Lung (tissue), 12 donors: ENCODE data around the gene FAM118A. TPM values are rescaled to one million over a fixed set of nuclear protein-coding genes. Genes with fewer than 3 reads are reported as not detected.

Experiments
- ATAC-seq: fragments of 200-7000 bp; cut with Tn5 transposase; one replicate; pipeline ENCODE4 v1.9.1; 2020; ENCODE audit warnings: moderate number of reproducible peaks; ENCODE audit not compliant: insufficient read depth, low FRiP score
- DNase-seq, 3 donors: peaks; one replicate each; pipeline ENCODE4 v3.0.0-alpha.2; 2013 to 2017
- H3K27ac ChIP-seq, 2 donors: one replicate each; pipeline ENCODE4 v1.5.1; 2013; ENCODE audit warnings: mild to moderate bottlenecking in 2 of 2, moderate library complexity in 2 of 2, control low read depth in 1 of 2, inconsistent platforms in 1 of 2, low read depth in 1 of 2, low read length in 1 of 2
- H3K27me3 ChIP-seq, 3 donors: one replicate each; pipeline ENCODE4 v1.5.1; 2013; ENCODE audit warnings: low read length in 2 of 3; ENCODE audit not compliant: control insufficient read depth in 3 of 3, insufficient read depth in 3 of 3
- H3K36me3 ChIP-seq, 4 donors: one replicate each; pipeline ENCODE4 v1.5.1; 2013; ENCODE audit warnings: low read length in 4 of 4, mild to moderate bottlenecking in 1 of 4, moderate library complexity in 1 of 4; ENCODE audit not compliant: control insufficient read depth in 4 of 4, insufficient read depth in 4 of 4
- H3K4me1 ChIP-seq, 5 donors: one replicate each; pipeline ENCODE4 v1.5.1; 2013; ENCODE audit warnings: low read length in 5 of 5, mild to moderate bottlenecking in 2 of 5, moderate library complexity in 1 of 5; ENCODE audit not compliant: control insufficient read depth in 5 of 5, insufficient read depth in 5 of 5
- H3K4me3 ChIP-seq: one replicate; pipeline ENCODE4 v1.5.1; 2013; ENCODE audit warnings: mild to moderate bottlenecking, control low read depth, moderate library complexity
- H3K9ac ChIP-seq, 2 donors: one replicate each; pipeline ENCODE4 v1.5.1; 2013; ENCODE audit warnings: low read length in 2 of 2, control low read depth in 1 of 2; ENCODE audit not compliant: insufficient read depth in 1 of 2
- H3K9me3 ChIP-seq, 4 donors: one replicate each; pipeline ENCODE4 v1.5.1; 2013; ENCODE audit warnings: low read length in 3 of 4, mild to moderate bottlenecking in 1 of 4, moderate library complexity in 1 of 4; ENCODE audit not compliant: control insufficient read depth in 4 of 4, insufficient read depth in 3 of 4
- WGBS, 2 donors: extraction: QIAGEN DNeasy Blood & Tissue Kit; methylation state at CpG; one replicate each; pipeline ENCODE4 v1.1.7; 2013; 5-methylcytosine and 5-hydroxymethylcytosine counted together
- polyA plus RNA-seq, 2 donors: library from polyadenylated mRNA; stranded (reverse); fragments of 200-250 nt; gene quantifications; one replicate each; pipeline ENCODE4 v1.2.1, GENCODE V29; 2013
- total RNA-seq, 2 donors: library from RNA; depleted of rRNA in 1 of 2; stranded (reverse); fragments of >200 nt in 1 of 2; gene quantifications; one replicate each; pipeline ENCODE4 v1.2.1, GENCODE V29; 2014 to 2021
- TF ChIP-seq, protein P1 (sequence below): IDR thresholded peaks from 2 replicates; pipeline ENCODE4 v1.5.1; 2012; ENCODE audit warnings: mild to moderate bottlenecking; ENCODE audit errors: control extremely low read depth, extremely low read depth
- donor health status: control.
- donor health status: control.
- donor health status: Bipolar disorder and iron deficiency.
- donor health status: healthy.
- donor health status: DM: yes; HTN: yes; CAD: no.

The FAM118A gene
- total and polyA plus RNA-seq, 4 donors: 12.0 to 71.8 (median 28.4) TPM

DNA sequence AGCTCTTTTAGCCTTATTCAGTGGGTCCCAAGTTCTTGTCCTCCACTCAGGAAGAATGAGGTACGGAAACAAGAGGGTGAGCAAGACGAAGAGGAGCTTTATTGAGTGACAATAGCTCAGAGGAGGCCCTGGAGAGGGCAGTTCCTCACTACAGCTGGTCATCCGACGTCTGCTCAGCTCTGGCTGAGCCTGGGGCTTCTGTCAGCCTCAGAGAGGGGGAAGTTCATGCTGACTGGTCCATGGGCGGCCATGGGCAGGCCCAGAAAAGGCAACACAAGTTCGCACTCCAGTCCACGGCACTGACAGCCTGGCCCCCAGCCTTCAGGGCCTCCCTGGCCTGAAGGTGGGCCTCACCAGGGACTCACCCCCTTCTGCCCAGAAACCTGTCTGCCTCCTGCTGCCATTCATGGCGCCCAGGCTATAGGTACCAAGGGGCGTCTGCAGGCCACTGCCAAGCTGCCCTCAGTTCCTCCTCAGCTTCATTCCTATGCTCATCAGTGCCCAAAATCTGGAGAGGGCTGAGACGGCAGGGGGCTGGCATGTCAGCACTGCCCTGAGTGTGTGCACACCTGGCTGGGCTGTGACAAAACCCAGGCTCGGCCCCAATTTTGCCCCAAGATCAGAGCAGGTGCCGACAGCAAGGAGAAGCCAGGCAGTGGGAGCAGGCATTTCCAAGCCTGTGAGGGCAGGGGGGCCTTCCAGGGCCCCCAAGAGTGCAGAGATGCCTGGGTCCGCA is 47.4 kb upstream of the FAM118A start:
- Histone ChIP-seq H3K36me3 (no peaks in the 10 kb centered on the region), H3K4me3 (no peak overlapping the region), H3K9ac (no peak overlapping the region), H3K4me1 (peaks cover 0 to 5% (median 0%) of the 10 kb centered on the region in 5 donors), H3K27me3 (no peaks in the 10 kb centered on the region), H3K9me3 (no peaks in the 10 kb centered on the region), H3K27ac (no peak overlapping the region)
- WGBS, 2 donors: 69 to 78% methylated on average over 13 of the region's 13 CpGs
- DNase-seq (no peak), ATAC-seq (no peak)
- TF ChIP-seq, protein P1, sequence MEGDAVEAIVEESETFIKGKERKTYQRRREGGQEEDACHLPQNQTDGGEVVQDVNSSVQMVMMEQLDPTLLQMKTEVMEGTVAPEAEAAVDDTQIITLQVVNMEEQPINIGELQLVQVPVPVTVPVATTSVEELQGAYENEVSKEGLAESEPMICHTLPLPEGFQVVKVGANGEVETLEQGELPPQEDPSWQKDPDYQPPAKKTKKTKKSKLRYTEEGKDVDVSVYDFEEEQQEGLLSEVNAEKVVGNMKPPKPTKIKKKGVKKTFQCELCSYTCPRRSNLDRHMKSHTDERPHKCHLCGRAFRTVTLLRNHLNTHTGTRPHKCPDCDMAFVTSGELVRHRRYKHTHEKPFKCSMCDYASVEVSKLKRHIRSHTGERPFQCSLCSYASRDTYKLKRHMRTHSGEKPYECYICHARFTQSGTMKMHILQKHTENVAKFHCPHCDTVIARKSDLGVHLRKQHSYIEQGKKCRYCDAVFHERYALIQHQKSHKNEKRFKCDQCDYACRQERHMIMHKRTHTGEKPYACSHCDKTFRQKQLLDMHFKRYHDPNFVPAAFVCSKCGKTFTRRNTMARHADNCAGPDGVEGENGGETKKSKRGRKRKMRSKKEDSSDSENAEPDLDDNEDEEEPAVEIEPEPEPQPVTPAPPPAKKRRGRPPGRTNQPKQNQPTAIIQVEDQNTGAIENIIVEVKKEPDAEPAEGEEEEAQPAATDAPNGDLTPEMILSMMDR: no peak

DNA sequence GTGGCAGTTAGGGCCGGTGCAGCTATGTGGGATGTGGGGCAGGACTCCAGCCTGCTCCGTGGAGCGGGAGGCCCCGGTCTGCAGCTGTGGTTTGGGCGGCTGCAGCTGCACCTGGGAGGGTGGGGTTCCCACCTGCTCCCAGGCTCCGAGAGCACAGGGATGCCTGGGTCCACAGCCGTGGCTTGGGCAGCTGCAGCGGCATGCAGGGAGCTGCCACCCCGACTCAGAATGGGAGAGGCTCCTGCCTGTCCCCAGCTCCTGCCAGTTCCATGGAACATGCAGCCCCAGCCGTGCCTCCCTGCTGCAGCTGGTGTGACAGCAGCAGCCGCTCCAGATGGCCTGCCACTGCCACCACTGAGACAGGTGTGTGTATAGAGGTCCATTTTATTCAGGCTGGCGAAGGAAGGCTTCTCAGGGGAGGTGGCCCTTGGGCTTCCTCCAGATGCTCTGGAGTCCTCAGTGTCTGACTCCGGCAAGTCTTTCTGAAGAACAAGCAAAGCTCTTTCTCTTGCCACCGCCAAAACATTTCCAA is 46.7 kb upstream of the FAM118A start:
- no peaks in the 10 kb centered on the region for H3K36me3 ChIP-seq
- no peak for DNase-seq
- WGBS, 2 donors: 69 to 77% methylated on average over 14 of the region's 14 CpGs
- H3K9ac ChIP-seq: no peak overlapping the region
- ATAC-seq: no peak
- H3K4me3 ChIP-seq: no peak overlapping the region
- no peaks in the 10 kb centered on the region for H3K9me3 ChIP-seq
- TF ChIP-seq, protein P1: no peak
- H3K4me1 ChIP-seq: peaks cover 0 to 5% (median 0%) of the 10 kb centered on the region in 5 donors
- no peaks in the 10 kb centered on the region for H3K27me3 ChIP-seq
- H3K27ac ChIP-seq: no peak overlapping the region

DNA sequence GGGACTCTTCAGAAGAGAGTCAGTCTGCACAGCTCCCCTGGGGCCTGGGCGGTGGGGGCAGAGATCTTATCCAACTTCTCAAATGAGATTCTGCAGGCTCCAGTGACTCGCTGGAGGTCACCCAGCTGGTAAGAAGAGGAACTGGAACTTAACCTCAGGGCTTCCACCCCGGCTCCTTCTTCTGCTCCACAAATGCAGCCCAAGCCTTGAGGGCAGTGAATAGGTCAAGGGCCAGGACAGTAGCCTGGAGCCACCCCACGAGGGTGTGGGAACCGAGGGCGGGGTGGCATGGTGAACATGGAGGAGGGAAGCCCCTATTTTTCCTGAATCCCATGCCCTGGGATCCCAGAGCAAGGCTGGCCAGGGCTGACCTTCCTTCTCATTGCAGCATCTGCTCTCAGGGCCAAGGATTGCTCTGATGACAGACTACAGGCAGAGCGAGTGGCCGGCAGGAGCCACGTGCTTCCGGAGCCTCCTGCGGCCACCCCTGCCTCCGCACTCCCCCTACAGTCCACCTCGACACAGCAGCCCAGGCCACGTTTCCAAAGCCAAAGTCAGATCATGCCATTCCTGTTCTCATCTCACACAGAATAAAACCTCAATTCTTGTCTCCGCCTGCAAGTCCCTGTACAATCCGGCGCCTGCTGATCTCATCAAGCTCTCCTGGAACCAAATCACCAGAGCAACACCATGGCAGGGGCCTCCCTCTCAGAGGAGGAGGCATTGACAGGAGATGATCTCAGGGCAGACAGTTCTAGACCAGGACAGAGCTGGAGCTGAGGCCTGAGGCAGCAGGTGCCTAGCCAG is 46.1 kb upstream of the FAM118A start:
- Histone ChIP-seq H3K9me3 (no peaks in the 10 kb centered on the region), H3K27me3 (no peaks in the 10 kb centered on the region), H3K4me1 (peaks cover 0 to 7% (median 0%) of the 10 kb centered on the region in 5 donors), H3K4me3 (no peak overlapping the region), H3K27ac (no peak overlapping the region), H3K9ac (no peak overlapping the region), H3K36me3 (no peaks in the 10 kb centered on the region)
- 24 to 28% methylated on average over 17 of the region's 17 CpGs for WGBS, 2 donors
- peak; percentile 70 to 81 (median 73) for DNase-seq
- ATAC-seq: peak; percentile 72
- TF ChIP-seq, protein P1: peak; percentile 61
